Astrocyte (in vitro differentiated cells and primary cell): ENCODE measurements around the gene POLR2L. TPM values are rescaled to one million over a fixed set of nuclear protein-coding genes. Genes with fewer than 3 reads are reported as not detected.

Experiments
- DNase-seq: peaks from one replicate; pipeline ENCODE4 v3.0.0-alpha.2; 2010; ENCODE audit warnings: low read depth
- FAIRE-seq: peaks from 2 replicates; lab custom pipeline; 2011; peaks lifted over from hg19 to GRCh38; lab: Jason Lieb, UNC
- H2AFZ ChIP-seq: 2 replicates; pipeline ENCODE4 v1.6.0; 2012; ENCODE audit warnings: low read depth, low read length, inconsistent platforms
- H3K27ac ChIP-seq: 2 replicates; pipeline ENCODE4 v1.5.1; 2011; ENCODE audit warnings: low read depth, low read length, inconsistent platforms
- H3K27me3 ChIP-seq: 2 replicates; pipeline ENCODE4 v1.6.0; 2011; ENCODE audit warnings: low read length, inconsistent platforms; ENCODE audit not compliant: insufficient read depth
- H3K36me3 ChIP-seq: 2 replicates; pipeline ENCODE4 v1.5.1; 2011; ENCODE audit warnings: low read length, inconsistent platforms; ENCODE audit not compliant: insufficient read depth
- H3K4me1 ChIP-seq: 2 replicates; pipeline ENCODE4 v1.5.1; 2011; ENCODE audit warnings: low read length, inconsistent platforms; ENCODE audit not compliant: insufficient read depth
- H3K4me2 ChIP-seq: 2 replicates; pipeline ENCODE4 v1.6.0; 2012; ENCODE audit warnings: low read length, inconsistent platforms
- H3K4me3 ChIP-seq: 2 replicates; pipeline ENCODE4 v1.5.1; 2011; ENCODE audit warnings: low read depth, mild to moderate bottlenecking, low read length, inconsistent platforms; ENCODE audit not compliant: insufficient read depth
- H3K79me2 ChIP-seq: 2 replicates; pipeline ENCODE4 v1.6.0; 2012; ENCODE audit warnings: mild to moderate bottlenecking, low read length, inconsistent platforms; ENCODE audit not compliant: insufficient read depth
- H3K9ac ChIP-seq: 2 replicates; pipeline ENCODE4 v1.6.0; 2012; ENCODE audit warnings: mild to moderate bottlenecking, low read length, inconsistent platforms
- H3K9me3 ChIP-seq: 2 replicates; pipeline ENCODE4 v1.5.1; 2012; ENCODE audit warnings: low read depth, mild to moderate bottlenecking, low read length, inconsistent platforms; ENCODE audit not compliant: insufficient read depth
- H4K20me1 ChIP-seq: 2 replicates; pipeline ENCODE4 v1.6.0; 2012; ENCODE audit warnings: low read length, inconsistent platforms; ENCODE audit not compliant: insufficient read depth
- H3K27ac Mint-ChIP-seq: one replicate; pipeline ENCODE4 v1.8.0; 2021; ENCODE audit warnings: mild to moderate bottlenecking, mixed read lengths; ENCODE audit not compliant: unreplicated experiment
- H3K27me3 Mint-ChIP-seq: one replicate; pipeline ENCODE4 v1.8.0; 2021; ENCODE audit warnings: low read depth, mixed read lengths; ENCODE audit not compliant: unreplicated experiment
- H3K36me3 Mint-ChIP-seq: one replicate; pipeline ENCODE4 v1.8.0; 2021; ENCODE audit warnings: low read depth, mixed read lengths; ENCODE audit not compliant: unreplicated experiment
- H3K4me1 Mint-ChIP-seq: one replicate; pipeline ENCODE4 v1.8.0; 2021; ENCODE audit warnings: low read depth, mixed read lengths; ENCODE audit not compliant: unreplicated experiment
- H3K4me3 Mint-ChIP-seq: one replicate; pipeline ENCODE4 v1.8.0; 2021; ENCODE audit warnings: mild to moderate bottlenecking, moderate library complexity, mixed read lengths; ENCODE audit not compliant: unreplicated experiment
- H3K9me3 Mint-ChIP-seq: one replicate; pipeline ENCODE4 v1.8.0; 2021; ENCODE audit warnings: mild to moderate bottlenecking, mixed read lengths; ENCODE audit not compliant: unreplicated experiment
- EZH2 ChIP-seq: IDR thresholded peaks from 2 replicates; pipeline ENCODE4 v1.6.1; 2012; ENCODE audit warnings: mild to moderate bottlenecking, low read length, inconsistent platforms; ENCODE audit not compliant: insufficient read depth
- total RNA-seq: library from RNA; stranded (reverse); gene quantifications from 2 replicates; pipeline ENCODE4 v1.2.1, GENCODE V29; 2021
- TF ChIP-seq, protein P1 (sequence below): IDR thresholded peaks from 2 replicates; pipeline ENCODE4 v1.5.1; 2011; ENCODE audit warnings: low read depth, mild to moderate bottlenecking, inconsistent platforms, low read length, moderate library complexity; ENCODE audit not compliant: insufficient read depth

The POLR2L gene
- total RNA-seq, 1 donor from 2014 or later = 212 TPM

DNA sequence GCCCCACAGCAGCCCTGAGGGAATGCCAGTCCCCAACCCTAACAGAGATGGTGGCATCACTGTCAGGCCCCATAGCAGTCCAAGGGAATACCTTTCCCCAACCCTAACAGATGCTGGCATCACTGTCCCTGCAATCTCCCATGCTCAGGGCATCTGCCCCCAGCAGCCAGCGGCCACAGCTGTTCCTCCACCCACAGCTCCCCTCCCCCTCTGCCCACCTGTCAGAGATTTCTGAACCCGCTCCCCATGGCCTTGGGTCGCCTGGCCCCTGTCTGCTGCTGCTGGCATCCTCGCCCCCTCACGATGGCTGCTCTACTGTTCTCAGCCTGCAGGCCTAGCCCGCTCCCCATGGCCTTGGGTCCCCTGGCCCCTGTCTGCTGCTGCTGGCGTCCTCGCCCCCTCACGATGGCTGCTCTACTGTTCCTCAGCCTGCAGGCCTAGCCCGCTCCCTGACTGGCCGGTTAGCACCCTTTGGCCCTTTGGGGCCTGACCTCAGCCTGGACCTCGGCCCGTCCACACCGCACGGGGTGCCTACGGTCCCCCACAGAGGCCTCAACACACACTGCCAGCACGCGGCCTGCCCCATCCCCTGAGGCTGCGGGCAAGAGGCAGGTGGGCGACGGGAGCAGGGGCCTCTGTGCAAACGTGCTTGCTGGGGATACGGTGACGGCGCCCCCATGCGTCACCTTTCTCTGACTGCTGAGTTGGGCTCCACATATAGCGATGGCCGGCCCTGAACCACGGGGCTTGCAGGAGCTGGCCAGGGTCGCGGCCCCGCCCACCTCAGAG is 47.6 kb upstream of the POLR2L start:
- no peaks in the 10 kb centered on the region for H3K79me2 ChIP-seq
- no peak overlapping the region for H3K27ac Mint-ChIP-seq
- no peaks in the 10 kb centered on the region for H3K27me3 Mint-ChIP-seq
- H3K9me3 Mint-ChIP-seq = no peaks in the 10 kb centered on the region
- no peak for DNase-seq
- no peaks in the 10 kb centered on the region for H3K36me3 ChIP-seq
- TF ChIP-seq EZH2 = no peak
- TF ChIP-seq, protein P1, sequence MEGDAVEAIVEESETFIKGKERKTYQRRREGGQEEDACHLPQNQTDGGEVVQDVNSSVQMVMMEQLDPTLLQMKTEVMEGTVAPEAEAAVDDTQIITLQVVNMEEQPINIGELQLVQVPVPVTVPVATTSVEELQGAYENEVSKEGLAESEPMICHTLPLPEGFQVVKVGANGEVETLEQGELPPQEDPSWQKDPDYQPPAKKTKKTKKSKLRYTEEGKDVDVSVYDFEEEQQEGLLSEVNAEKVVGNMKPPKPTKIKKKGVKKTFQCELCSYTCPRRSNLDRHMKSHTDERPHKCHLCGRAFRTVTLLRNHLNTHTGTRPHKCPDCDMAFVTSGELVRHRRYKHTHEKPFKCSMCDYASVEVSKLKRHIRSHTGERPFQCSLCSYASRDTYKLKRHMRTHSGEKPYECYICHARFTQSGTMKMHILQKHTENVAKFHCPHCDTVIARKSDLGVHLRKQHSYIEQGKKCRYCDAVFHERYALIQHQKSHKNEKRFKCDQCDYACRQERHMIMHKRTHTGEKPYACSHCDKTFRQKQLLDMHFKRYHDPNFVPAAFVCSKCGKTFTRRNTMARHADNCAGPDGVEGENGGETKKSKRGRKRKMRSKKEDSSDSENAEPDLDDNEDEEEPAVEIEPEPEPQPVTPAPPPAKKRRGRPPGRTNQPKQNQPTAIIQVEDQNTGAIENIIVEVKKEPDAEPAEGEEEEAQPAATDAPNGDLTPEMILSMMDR = no peak
- no peaks in the 10 kb centered on the region for H3K27me3 ChIP-seq
- H3K9me3 ChIP-seq = no peaks in the 10 kb centered on the region
- no peaks in the 10 kb centered on the region for H3K4me1 ChIP-seq
- H3K36me3 Mint-ChIP-seq = peaks cover 9% of the 10 kb centered on the region
- H2AFZ ChIP-seq = no peak overlapping the region
- no peak overlapping the region for H3K4me3 Mint-ChIP-seq
- H3K4me3 ChIP-seq = no peak overlapping the region
- H3K27ac ChIP-seq = no peak overlapping the region
- H3K4me2 ChIP-seq = no peak overlapping the region
- FAIRE-seq = no peak
- no peak overlapping the region for H3K9ac ChIP-seq
- H4K20me1 ChIP-seq = peaks cover 20% of the 10 kb centered on the region
- no peaks in the 10 kb centered on the region for H3K4me1 Mint-ChIP-seq

DNA sequence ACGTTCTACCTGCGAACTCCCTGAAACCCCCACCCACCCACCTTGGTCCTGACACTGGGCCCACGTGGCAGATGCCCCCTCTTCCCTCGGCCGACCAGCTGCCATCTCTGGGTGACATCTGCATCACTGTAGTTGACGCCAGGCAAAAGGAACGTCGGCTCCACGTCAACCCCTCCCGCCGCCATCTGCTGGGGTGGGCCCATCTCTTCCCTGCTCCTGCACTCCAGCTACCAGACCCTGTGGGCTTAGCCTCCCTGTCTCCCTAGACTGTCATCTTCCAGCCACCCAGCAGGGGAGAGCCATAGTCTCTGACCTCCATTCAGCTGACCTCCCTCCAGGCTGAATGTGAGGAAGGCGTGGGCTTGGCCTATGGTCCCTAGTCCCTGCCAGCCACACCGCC is 46.9 kb upstream of the POLR2L start:
- no peaks in the 10 kb centered on the region for H3K36me3 ChIP-seq
- no peak overlapping the region for H3K4me3 Mint-ChIP-seq
- no peak overlapping the region for H3K27ac ChIP-seq
- H3K27ac Mint-ChIP-seq = no peak overlapping the region
- H3K36me3 Mint-ChIP-seq = peaks cover 9% of the 10 kb centered on the region
- no peaks in the 10 kb centered on the region for H3K9me3 Mint-ChIP-seq
- H3K9me3 ChIP-seq = no peaks in the 10 kb centered on the region
- no peaks in the 10 kb centered on the region for H3K4me1 Mint-ChIP-seq
- no peak overlapping the region for H3K4me2 ChIP-seq
- FAIRE-seq (no peak), DNase-seq (no peak)
- H3K79me2 ChIP-seq = no peaks in the 10 kb centered on the region
- no peak overlapping the region for H2AFZ ChIP-seq
- H3K4me1 ChIP-seq = no peaks in the 10 kb centered on the region
- TF ChIP-seq, protein P1 = no peak
- TF ChIP-seq EZH2 = no peak
- peaks cover 20% of the 10 kb centered on the region for H4K20me1 ChIP-seq
- no peak overlapping the region for H3K4me3 ChIP-seq
- H3K9ac ChIP-seq = no peak overlapping the region
- no peaks in the 10 kb centered on the region for H3K27me3 Mint-ChIP-seq
- no peaks in the 10 kb centered on the region for H3K27me3 ChIP-seq
